HepG2 (cell line): Measurements from ENCODE around the gene EDEM1. TPM values are rescaled to one million over a fixed set of nuclear protein-coding genes. Genes with fewer than 3 reads are reported as not detected.

ENCODE experiments used
- ARID4A ChIP-seq: sonication (generic); formaldehyde crosslinking; IDR thresholded peaks from 2 replicates; pipeline ENCODE4 v1.5.0; 2020; ENCODE audit warnings: mild to moderate bottlenecking, missing genetic modification reagents, borderline replicate concordance
- ASH2L ChIP-seq: fragments of 300-600, 200-600 bp; sonication (generic); IDR thresholded peaks from 2 replicates; pipeline ENCODE4 v1.7.0; 2017; ENCODE audit warnings: low read depth, mild to moderate bottlenecking, moderate library complexity, mixed read lengths, low read length; ENCODE audit not compliant: insufficient read length
- GATAD1 ChIP-seq: IDR thresholded peaks from 2 replicates; pipeline ENCODE4 v1.6.1; 2016; ENCODE audit warnings: missing genetic modification reagents, missing compliant biosample characterization
- HNRNPK ChIP-seq: fragments of 200-400 bp; formaldehyde crosslinking; IDR thresholded peaks from 2 replicates; pipeline ENCODE4 v1.6.1; 2018; ENCODE audit warnings: low read length, low read depth, moderate library complexity, mild to moderate bottlenecking; ENCODE audit not compliant: poor library complexity, severe bottlenecking
- HNRNPLL ChIP-seq: fragments of 200-400 bp; formaldehyde crosslinking; IDR thresholded peaks from 2 replicates; pipeline ENCODE4 v1.6.1; 2017; ENCODE audit warnings: mild to moderate bottlenecking, low read depth, low read length; ENCODE audit not compliant: poor library complexity, severe bottlenecking
- HOMEZ ChIP-seq: IDR thresholded peaks from 2 replicates; pipeline ENCODE4 v1.6.1; 2016; ENCODE audit warnings: low read depth
- KMT2B ChIP-seq: IDR thresholded peaks from 2 replicates; pipeline ENCODE4 v1.6.1; 2016; ENCODE audit warnings: missing genetic modification reagents, missing compliant biosample characterization
- MED1 ChIP-seq: sonication (generic); formaldehyde crosslinking; IDR thresholded peaks from 2 replicates; pipeline ENCODE4 v1.4.0; 2020; ENCODE audit warnings: missing genetic modification reagents
- NAIF1 ChIP-seq: sonication (generic); formaldehyde crosslinking; IDR thresholded peaks from 2 replicates; pipeline ENCODE4 v1.5.0; 2020; ENCODE audit warnings: mild to moderate bottlenecking, missing genetic modification reagents, borderline replicate concordance
- RNF219 ChIP-seq: sonication (generic); formaldehyde crosslinking; IDR thresholded peaks from 2 replicates; pipeline ENCODE4 v1.5.0; 2020; ENCODE audit warnings: mild to moderate bottlenecking, missing genetic modification reagents
- SKI ChIP-seq: fragments of 450-650 bp; IDR thresholded peaks from one replicate; pipeline ENCODE4 v1.6.1; 2018; ENCODE audit warnings: mild to moderate bottlenecking; ENCODE audit not compliant: partially characterized antibody
- SOX6 ChIP-seq, 2 experiments: fragments of 450-650 bp in 1 of 2; sonication (generic) in 1 of 2; formaldehyde crosslinking in 1 of 2; IDR thresholded peaks; 2 replicates each; pipeline versions ENCODE4 v1.4.0 to v1.6.1; 2017 to 2020; ENCODE audit warnings: antibody characterized with exemption in 1 of 2, mild to moderate bottlenecking in 1 of 2, missing genetic modification reagents in 1 of 2
- SP4 ChIP-seq: sonication (generic); formaldehyde crosslinking; IDR thresholded peaks from 2 replicates; pipeline ENCODE4 v1.8.1; 2023; ENCODE audit warnings: mild to moderate bottlenecking, missing genetic modification reagents
- TAF1 ChIP-seq: sonication (generic); formaldehyde crosslinking; IDR thresholded peaks from 2 replicates; pipeline ENCODE4 v1.4.0; 2020; ENCODE audit warnings: missing genetic modification reagents
- TSC22D2 ChIP-seq: sonication (generic); formaldehyde crosslinking; IDR thresholded peaks from 2 replicates; pipeline ENCODE4 v1.5.1; 2020; ENCODE audit warnings: missing genetic modification reagents, mild to moderate bottlenecking, borderline replicate concordance
- YEATS4 ChIP-seq: sonication (generic); formaldehyde crosslinking; IDR thresholded peaks from 2 replicates; pipeline ENCODE4 v1.4.0; 2020; ENCODE audit warnings: missing genetic modification reagents, borderline replicate concordance
- polyA plus RNA-seq, 8 experiments: library from polyadenylated mRNA; depleted of rRNA in 3 of 8; stranded (reverse) in 7 of 8; unstranded in 1 of 8; fragments of >200 nt; fragmentation: Illumina TruSeq in 4 of 8; extraction: Trizol in 4 of 8; gene quantifications; 2 replicates each; pipeline versions ENCODE4 v1.2.1 to v1.2.3, GENCODE V29; 2011 to 2016; ENCODE audit warnings: low read depth in 4 of 8, missing spikeins in 1 of 8, mixed read lengths in 1 of 8; ENCODE audit not compliant: insufficient read depth in 1 of 8
- total RNA-seq, 5 experiments: library from RNA; depleted of rRNA; stranded (reverse); fragments of >200 nt; fragmentation: Illumina TruSeq; extraction: Trizol; gene quantifications; 2 replicates each; pipeline ENCODE4 v1.2.3, GENCODE V29; 2016; ENCODE audit warnings: low read depth in 1 of 5
- TF ChIP-seq, protein P1 (sequence below): IDR thresholded peaks from 2 replicates; pipeline ENCODE4 v1.6.1; 2016; ENCODE audit warnings: missing compliant biosample characterization, missing genetic modification reagents, borderline replicate concordance

The EDEM1 gene
- total and polyA plus RNA-seq, 2 of the 13 experiments (the other 11 are each of a cell fraction or from before 2014, with no cell fraction given) = 13.8 to 25.8 TPM

DNA sequence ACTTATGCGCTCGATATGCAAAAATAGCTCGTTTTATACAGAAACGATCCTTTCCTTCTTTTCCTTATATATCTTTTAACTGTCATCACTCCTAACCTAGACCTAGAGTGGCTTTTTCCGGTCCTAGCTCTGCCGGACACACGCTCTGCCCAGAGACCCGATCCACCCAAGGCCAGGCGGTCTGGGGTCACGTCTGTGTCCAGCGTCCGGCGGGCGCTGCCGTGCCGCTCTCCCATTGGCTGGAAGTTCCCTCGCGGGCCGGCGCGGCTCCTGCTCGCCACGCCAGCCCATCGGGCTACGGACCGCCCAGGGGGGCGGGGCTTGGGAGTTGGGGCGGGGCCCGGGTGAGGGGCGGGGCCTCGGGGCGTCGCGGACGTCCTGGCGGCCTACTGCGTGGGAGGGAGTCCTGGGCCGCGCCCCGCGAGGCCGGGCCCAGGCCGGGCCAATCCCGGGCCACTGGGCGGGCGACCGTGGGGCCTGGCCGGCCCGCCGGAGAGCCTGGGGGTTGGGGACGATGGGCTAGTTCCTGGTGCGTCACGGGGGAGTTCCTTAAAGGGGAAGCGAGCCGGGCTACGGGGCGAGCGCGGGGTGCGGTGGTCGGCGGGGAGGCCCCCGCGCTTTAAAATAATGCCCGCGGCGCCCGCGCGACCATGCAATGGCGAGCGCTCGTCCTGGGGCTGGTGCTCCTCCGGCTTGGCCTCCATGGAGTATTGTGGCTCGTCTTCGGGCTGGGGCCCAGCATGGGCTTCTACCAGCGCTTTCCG, at the start of gene EDEM1 (continued):
- TF ChIP-seq RNF219 = 0 out of 2 replicates have a peak, but pooled peaks have one; percentile 39
- peak; percentile 64 for TF ChIP-seq HNRNPK
- peak; percentile 74 for TF ChIP-seq SKI
- TF ChIP-seq YEATS4 (CRISPR knock-in tag) = peak; percentile 48
- peak; percentile 63 for TF ChIP-seq TAF1 (CRISPR knock-in tag)
- peak; percentile 48; the same call in 1 of the 2 replicates for TF ChIP-seq HOMEZ (CRISPR knock-in tag)
- no peak for TF ChIP-seq HNRNPLL
- peak; percentile 90 for TF ChIP-seq SP4 (CRISPR knock-in tag)
- peak; percentile 54 for TF ChIP-seq ARID4A
- no peak for TF ChIP-seq TSC22D2 (CRISPR knock-in tag)
- peak; percentile 65 for TF ChIP-seq GATAD1 (CRISPR knock-in tag)
- TF ChIP-seq NAIF1 (CRISPR knock-in tag) = 0 out of 2 replicates have a peak, but pooled peaks have one; percentile 25
- peak; percentile 49; the same call in 1 of the 2 replicates for TF ChIP-seq KMT2B (CRISPR knock-in tag)
- peak; percentile 54 for TF ChIP-seq ASH2L
- peak; percentile 53 for TF ChIP-seq MED1 (CRISPR knock-in tag)
- TF ChIP-seq, protein P1, sequence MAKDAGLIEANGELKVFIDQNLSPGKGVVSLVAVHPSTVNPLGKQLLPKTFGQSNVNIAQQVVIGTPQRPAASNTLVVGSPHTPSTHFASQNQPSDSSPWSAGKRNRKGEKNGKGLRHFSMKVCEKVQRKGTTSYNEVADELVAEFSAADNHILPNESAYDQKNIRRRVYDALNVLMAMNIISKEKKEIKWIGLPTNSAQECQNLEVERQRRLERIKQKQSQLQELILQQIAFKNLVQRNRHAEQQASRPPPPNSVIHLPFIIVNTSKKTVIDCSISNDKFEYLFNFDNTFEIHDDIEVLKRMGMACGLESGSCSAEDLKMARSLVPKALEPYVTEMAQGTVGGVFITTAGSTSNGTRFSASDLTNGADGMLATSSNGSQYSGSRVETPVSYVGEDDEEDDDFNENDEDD = peak; percentile 92
- TF ChIP-seq SOX6 (IDR thresholded peaks at IDR 0.05) = no peak
- 0 out of 2 replicates have a peak, but pooled peaks have one; percentile 5 for TF ChIP-seq SOX6 (CRISPR knock-in tag; IDR thresholded peaks at IDR 0.05)
